Endothelial cell of umbilical vein (primary cell): ENCODE results near the gene PRDM10.

Experiments
- CTCF ChIP-seq, 2 donors: IDR thresholded peaks; 1 replicate in 1 of 2; 2 replicates in 1 of 2; pipeline ENCODE4 v1.5.1; 2011; ENCODE audit warnings: low read length in 2 of 2, mild to moderate bottlenecking in 2 of 2, moderate library complexity in 2 of 2, control low read depth in 1 of 2, inconsistent platforms in 1 of 2, low read depth in 1 of 2; ENCODE audit not compliant: insufficient read depth in 1 of 2; ENCODE audit errors: extremely low read depth in 1 of 2
- EZH2 ChIP-seq: IDR thresholded peaks from 2 replicates; pipeline ENCODE4 v1.6.1; 2012; ENCODE audit warnings: borderline replicate concordance, low read depth, mild to moderate bottlenecking, moderate library complexity, low read length, inconsistent platforms; ENCODE audit not compliant: severe bottlenecking
- FOS ChIP-seq: IDR thresholded peaks from 2 replicates; pipeline ENCODE4 v1.6.1; 2011; ENCODE audit warnings: mild to moderate bottlenecking, low read length, moderate library complexity, borderline replicate concordance; ENCODE audit not compliant: insufficient read depth
- JUN ChIP-seq: IDR thresholded peaks from 2 replicates; pipeline ENCODE4 v1.6.1; 2011; ENCODE audit warnings: borderline replicate concordance, low read depth; ENCODE audit not compliant: insufficient read length, insufficient read depth
- MYC ChIP-seq: IDR thresholded peaks from one replicate; pipeline ENCODE4 v1.6.1; 2011; ENCODE audit warnings: mild to moderate bottlenecking, low read depth, low read length
- POLR2A ChIP-seq: IDR thresholded peaks from 2 replicates; pipeline ENCODE4 v1.6.1; 2012; ENCODE audit warnings: low read depth, mild to moderate bottlenecking, control low read depth, low read length
- POLR2AphosphoS5 ChIP-seq: IDR thresholded peaks from 2 replicates; pipeline ENCODE4 v1.6.1; 2012; ENCODE audit warnings: low read depth, mild to moderate bottlenecking, control low read depth, low read length, moderate library complexity; ENCODE audit not compliant: insufficient read depth

GRCh38 chr11:129932381-129933067 is 70.1 kb downstream of the PRDM10 start:
- TF ChIP-seq CTCF (IDR thresholded peaks at IDR 0.05; ENCODE audit: extremely low read depth in 1 of 2, insufficient read depth in 1 of 2, low read depth in 1 of 2, low read length in 2 of 2) (no peak), MYC (no peak), POLR2AphosphoS5 (no peak), EZH2 (no peak), POLR2A (no peak), JUN (no peak), FOS (no peak)
